ENCODE data around the gene CD58.

DNA sequence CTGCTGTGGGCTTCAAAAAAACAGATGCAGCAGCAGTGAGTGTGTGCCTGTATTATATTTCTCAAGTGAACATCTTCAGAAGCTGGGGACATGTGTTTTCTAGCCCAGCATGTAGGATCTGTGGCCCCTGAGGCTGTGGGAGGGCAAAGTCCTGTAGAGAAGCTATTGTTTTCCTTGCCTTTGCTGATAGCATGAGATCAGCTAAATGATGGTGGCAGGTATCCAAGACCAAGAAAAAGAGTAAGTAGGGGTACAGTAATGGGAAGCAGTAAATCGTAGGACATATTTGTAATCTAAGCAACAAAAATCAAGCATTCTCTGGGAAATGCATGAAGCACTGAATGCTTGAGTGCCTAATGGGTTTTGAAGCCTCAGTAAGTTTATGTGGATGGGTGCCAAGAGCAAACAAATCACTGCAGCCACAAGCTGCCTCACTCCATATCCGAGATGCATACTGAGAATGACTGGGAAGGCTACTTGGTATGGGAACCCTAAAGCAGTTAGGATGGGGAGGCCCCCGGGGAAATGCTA lies 98.3 kb downstream of the CD58 start:
- TF ChIP-seq EP300 (IDR thresholded peaks at IDR 0.05; ENCODE audit: low read depth) (no peak), POLR2A (IDR thresholded peaks at IDR 0.05) (no peak), POLR2AphosphoS5 (IDR thresholded peaks at IDR 0.05) (no peak), CTCF (IDR thresholded peaks at IDR 0.05) (no peak)

Measured in transverse colon (tissue), 4 donors.